Endodermal cell (in vitro differentiated cells): ENCODE data around the gene FAM13A. TPM values are rescaled to one million over a fixed set of nuclear protein-coding genes. Genes with fewer than 3 reads are reported as not detected.

ENCODE experiments used
- DNase-seq: peaks from one replicate; pipeline ENCODE4 v3.0.0-alpha.2; 2017
- H3K27ac ChIP-seq: 2 replicates; pipeline ENCODE4 v1.5.1; 2013; ENCODE audit warnings: mild to moderate bottlenecking, low read depth, low read length, moderate library complexity
- H3K27me3 ChIP-seq: 2 replicates; pipeline ENCODE4 v1.6.1; 2013; ENCODE audit warnings: mild to moderate bottlenecking, low read length, moderate library complexity; ENCODE audit not compliant: insufficient read depth, control insufficient read depth, poor library complexity, severe bottlenecking
- H3K36me3 ChIP-seq: 2 replicates; pipeline ENCODE4 v1.7.0; 2013; ENCODE audit warnings: mild to moderate bottlenecking, low read length, moderate library complexity; ENCODE audit not compliant: control insufficient read depth, insufficient read depth
- H3K4me1 ChIP-seq: one replicate; pipeline ENCODE4 v1.7.0; 2013; ENCODE audit warnings: low read length; ENCODE audit not compliant: control insufficient read depth, insufficient read depth
- H3K4me3 ChIP-seq: 2 replicates; pipeline ENCODE4 v1.5.1; 2013; ENCODE audit warnings: mild to moderate bottlenecking, low read length, moderate library complexity
- H3K9ac ChIP-seq: 2 replicates; pipeline ENCODE4 v1.6.1; 2013; ENCODE audit warnings: mild to moderate bottlenecking, low read length, moderate library complexity; ENCODE audit not compliant: poor library complexity, severe bottlenecking; ENCODE audit errors: extremely low read depth
- H3K9me3 ChIP-seq: 2 replicates; pipeline ENCODE4 v1.6.1; 2013; ENCODE audit warnings: mild to moderate bottlenecking, low read length, moderate library complexity; ENCODE audit not compliant: control insufficient read depth
- H3K27ac Mint-ChIP-seq: 2 replicates; pipeline ENCODE4 v1.8.0; 2020; ENCODE audit warnings: mixed read lengths
- H3K27me3 Mint-ChIP-seq: 2 replicates; pipeline ENCODE4 v1.8.0; 2021; ENCODE audit warnings: mild to moderate bottlenecking, mixed read lengths; ENCODE audit not compliant: insufficient read depth
- H3K36me3 Mint-ChIP-seq: 2 replicates; pipeline ENCODE4 v1.8.0; 2020; ENCODE audit warnings: low read depth, mixed read lengths
- H3K4me1 Mint-ChIP-seq: 2 replicates; pipeline ENCODE4 v1.8.0; 2020; ENCODE audit warnings: mixed read lengths
- H3K4me3 Mint-ChIP-seq: 2 replicates; pipeline ENCODE4 v1.8.0; 2020; ENCODE audit warnings: mild to moderate bottlenecking, moderate library complexity, mixed read lengths
- H3K9me3 Mint-ChIP-seq: 2 replicates; pipeline ENCODE4 v1.8.0; 2020; ENCODE audit warnings: mild to moderate bottlenecking, mixed read lengths
- WGBS, 2 experiments: methylation state at CpG; one replicate each; pipeline versions ENCODE4 v1.1.5 to v1.1.7; 2013; ENCODE audit warnings: missing lambda C conversion rate in 2 of 2, mixed read lengths in 1 of 2; ENCODE audit not compliant: insufficient coverage in 1 of 2, insufficient read length in 1 of 2; 5-methylcytosine and 5-hydroxymethylcytosine counted together
- total RNA-seq, 2 donors: library from RNA; stranded (reverse); fragmentation: NEBNext Ultra II Directional in 1 of 2; extraction: Animal tissue kit (Norgen Biotek cat#: 25700) in 1 of 2; gene quantifications; 2 replicates in 1 of 2; 3 replicates in 1 of 2; pipeline ENCODE4 v1.2.1, GENCODE V29; 2021
- TF ChIP-seq, protein P1 (sequence below): fragments of 200-600 bp; sonication (generic); conservative IDR thresholded peaks from 2 replicates; pipeline ENCODE4 v1.5.0; 2021; ENCODE audit warnings: antibody characterized with exemption, mild to moderate bottlenecking

The FAM13A gene
- total RNA-seq, 2 donors from 2014 or later: 13.6 to 17.0 TPM

DNA sequence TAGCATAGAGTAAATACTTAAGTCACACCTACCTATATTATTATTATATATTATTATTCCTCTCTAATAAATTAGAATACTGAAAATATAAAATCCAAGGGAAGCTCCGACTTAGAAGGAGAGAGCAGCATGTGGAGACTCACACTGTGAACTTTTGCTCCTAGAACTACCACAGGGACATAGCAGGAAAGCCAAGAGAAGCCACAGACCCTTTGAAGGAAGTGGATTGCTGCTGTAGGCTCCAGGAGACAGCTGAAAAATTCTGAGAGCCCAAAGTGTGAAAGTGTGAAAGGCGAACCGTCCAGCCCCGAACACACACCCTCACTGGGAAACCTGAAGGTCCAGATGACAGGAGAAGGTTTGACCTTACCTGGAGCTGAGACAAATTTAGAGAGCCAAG lies 177.0 kb downstream of the FAM13A start:
- Histone ChIP-seq H3K9ac (no peak overlapping the region), H3K36me3 (no peaks in the 10 kb centered on the region), H3K27ac (no peak overlapping the region), H3K4me1 (no peaks in the 10 kb centered on the region), H3K27me3 (no peaks in the 10 kb centered on the region), H3K9me3 (no peaks in the 10 kb centered on the region), H3K4me3 (no peak overlapping the region)
- H3K4me1 Mint-ChIP-seq: peaks cover 27% of the 10 kb centered on the region
- no peak for DNase-seq
- no peak overlapping the region for H3K27ac Mint-ChIP-seq
- WGBS, 2 experiments: 94% methylated on average over 4 of the region's 4 CpGs; no CpG with 5 or more reads in 1 of the 2 experiments
- TF ChIP-seq, protein P1, sequence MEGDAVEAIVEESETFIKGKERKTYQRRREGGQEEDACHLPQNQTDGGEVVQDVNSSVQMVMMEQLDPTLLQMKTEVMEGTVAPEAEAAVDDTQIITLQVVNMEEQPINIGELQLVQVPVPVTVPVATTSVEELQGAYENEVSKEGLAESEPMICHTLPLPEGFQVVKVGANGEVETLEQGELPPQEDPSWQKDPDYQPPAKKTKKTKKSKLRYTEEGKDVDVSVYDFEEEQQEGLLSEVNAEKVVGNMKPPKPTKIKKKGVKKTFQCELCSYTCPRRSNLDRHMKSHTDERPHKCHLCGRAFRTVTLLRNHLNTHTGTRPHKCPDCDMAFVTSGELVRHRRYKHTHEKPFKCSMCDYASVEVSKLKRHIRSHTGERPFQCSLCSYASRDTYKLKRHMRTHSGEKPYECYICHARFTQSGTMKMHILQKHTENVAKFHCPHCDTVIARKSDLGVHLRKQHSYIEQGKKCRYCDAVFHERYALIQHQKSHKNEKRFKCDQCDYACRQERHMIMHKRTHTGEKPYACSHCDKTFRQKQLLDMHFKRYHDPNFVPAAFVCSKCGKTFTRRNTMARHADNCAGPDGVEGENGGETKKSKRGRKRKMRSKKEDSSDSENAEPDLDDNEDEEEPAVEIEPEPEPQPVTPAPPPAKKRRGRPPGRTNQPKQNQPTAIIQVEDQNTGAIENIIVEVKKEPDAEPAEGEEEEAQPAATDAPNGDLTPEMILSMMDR: no peak
- H3K9me3 Mint-ChIP-seq: peaks cover 14% of the 10 kb centered on the region
- H3K4me3 Mint-ChIP-seq: no peak overlapping the region
- H3K36me3 Mint-ChIP-seq: no peaks in the 10 kb centered on the region
- H3K27me3 Mint-ChIP-seq: no peaks in the 10 kb centered on the region

- peaks cover 12% of the 10 kb centered on the region for H3K9me3 Mint-ChIP-seq
- WGBS, 2 experiments: no CpG with 5 or more reads among the region's 1 CpG
- Histone ChIP-seq H3K27me3 (no peaks in the 10 kb centered on the region), H3K9ac (no peak overlapping the region), H3K9me3 (no peaks in the 10 kb centered on the region), H3K4me3 (no peak overlapping the region), H3K36me3 (no peaks in the 10 kb centered on the region), H3K27ac (no peak overlapping the region), H3K4me1 (no peaks in the 10 kb centered on the region)
- H3K4me1 Mint-ChIP-seq: peaks cover 27% of the 10 kb centered on the region
- no peak overlapping the region for H3K4me3 Mint-ChIP-seq
- no peaks in the 10 kb centered on the region for H3K36me3 Mint-ChIP-seq
- DNase-seq: no peak
- H3K27ac Mint-ChIP-seq: no peak overlapping the region
- TF ChIP-seq, protein P1: no peak
- no peaks in the 10 kb centered on the region for H3K27me3 Mint-ChIP-seq
Observed at GRCh38 chr4:88878642-88879041, 178.3 kb downstream of the FAM13A start.

GRCh38 chr4:88870428-88870827 lies 186.6 kb downstream of the FAM13A start:
- Histone ChIP-seq H3K4me3 (no peak overlapping the region), H3K9me3 (peaks cover 7% of the 10 kb centered on the region), H3K27me3 (no peaks in the 10 kb centered on the region), H3K9ac (no peak overlapping the region), H3K27ac (no peak overlapping the region), H3K4me1 (no peaks in the 10 kb centered on the region), H3K36me3 (no peaks in the 10 kb centered on the region)
- Mint-ChIP-seq H3K4me3 (no peak overlapping the region), H3K9me3 (peaks cover 25% of the 10 kb centered on the region), H3K27me3 (peaks cover 4% of the 10 kb centered on the region), H3K4me1 (peaks cover 4% of the 10 kb centered on the region), H3K27ac (no peak overlapping the region), H3K36me3 (peaks cover 6% of the 10 kb centered on the region)
- TF ChIP-seq, protein P1: no peak
- WGBS, 2 experiments: 87 to 91% methylated on average over 7 to 9 of the region's 9 CpGs
- DNase-seq: no peak
